SHP77 treated with DMSO at 0.1 percent for 48 hours (cell line): ENCODE results near the gene CYP26B1.

Source experiments
- DNase-seq: peaks from one replicate; lab custom pipeline; 2025; lab: John Stamatoyannopoulos, UW

Gene CYP26B1

DNA sequence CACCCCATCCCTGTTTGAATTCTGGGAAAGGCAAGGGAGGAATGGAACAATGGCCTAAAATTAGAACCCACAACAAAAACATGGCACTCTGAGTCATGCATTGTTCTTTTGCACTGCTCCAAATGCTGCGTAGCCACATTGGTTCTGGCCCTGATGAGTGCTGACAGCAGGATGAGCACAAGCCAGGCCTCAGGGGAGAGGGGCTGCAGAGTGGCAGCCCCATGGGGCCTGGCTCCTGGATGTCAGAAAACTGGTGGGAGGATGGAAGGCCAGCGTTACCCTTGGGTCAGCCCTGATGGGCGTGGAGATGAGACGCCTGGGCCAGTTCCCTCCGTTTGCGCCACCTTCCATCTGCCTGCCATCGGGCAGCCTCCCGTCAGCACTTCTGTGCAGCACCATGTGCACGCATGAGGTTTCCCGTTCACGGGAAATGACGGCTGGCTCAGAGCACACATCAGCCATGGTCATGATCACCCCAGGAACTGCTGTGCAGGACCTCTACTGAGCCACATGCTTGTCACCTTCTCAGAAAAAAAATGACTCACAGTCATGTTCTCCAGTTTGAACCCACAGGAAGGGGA is 65.6 kb downstream of the CYP26B1 start:
- no peak for DNase-seq

DNA sequence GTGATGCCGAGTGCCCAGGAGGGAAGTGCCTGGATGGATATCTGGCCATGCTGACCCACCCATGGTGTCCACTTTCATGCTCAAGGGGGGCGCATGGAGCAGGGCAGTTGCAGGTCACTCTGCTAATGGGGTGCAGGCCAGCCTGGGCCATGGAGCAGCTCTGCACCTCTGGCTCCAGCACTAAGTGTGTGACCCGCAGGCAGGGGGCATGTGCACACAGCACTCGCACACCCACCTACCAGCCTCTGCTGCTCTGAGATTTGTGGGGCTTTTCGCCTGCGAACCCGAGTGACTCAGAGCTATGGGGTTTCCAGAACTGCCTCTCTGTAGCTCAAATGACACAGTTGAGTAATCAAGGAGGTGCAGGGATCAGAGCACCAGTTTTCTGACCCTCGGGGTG is 66.2 kb downstream of the CYP26B1 start:
- DNase-seq = no peak

DNA sequence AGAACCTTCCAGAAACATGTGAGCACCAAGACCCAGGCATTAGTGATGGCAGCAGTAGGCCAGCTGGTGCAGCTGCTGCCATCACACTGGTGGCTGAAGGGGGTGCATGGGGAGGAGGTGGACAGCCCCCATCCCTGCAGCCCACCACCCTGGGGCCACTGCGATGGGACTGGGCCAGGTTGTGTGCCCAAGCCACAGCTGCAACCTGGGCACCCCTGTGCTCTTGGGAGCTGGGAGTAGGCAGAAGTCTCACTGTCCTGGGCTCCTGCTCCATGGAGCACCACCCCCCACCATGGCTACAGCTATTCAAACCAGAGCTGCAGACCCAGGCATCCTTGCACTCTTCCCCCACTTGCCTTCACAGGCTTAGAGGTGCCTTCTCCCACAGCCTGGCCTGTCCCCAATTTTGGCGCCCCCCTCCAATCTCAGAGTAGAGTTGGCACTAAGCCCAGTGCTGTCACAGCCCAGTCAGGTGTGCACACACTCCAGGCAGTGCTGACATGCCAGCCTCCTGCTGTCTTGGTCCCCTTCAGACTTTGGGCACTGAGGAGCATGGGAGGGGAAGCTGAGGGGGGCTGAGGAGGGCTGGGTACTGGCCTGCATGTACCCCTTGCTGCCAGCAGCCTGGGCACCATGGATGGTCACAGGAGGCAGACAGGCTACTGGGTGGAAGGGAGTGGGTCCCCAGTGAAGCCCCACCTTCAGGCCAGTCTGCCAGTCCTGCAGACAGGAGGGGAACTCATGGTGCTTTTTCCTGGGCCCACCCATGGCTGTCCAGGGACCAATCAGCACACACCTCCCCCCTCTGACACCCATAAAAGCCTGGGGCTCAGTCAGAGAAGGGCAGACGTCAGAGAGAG is 67.1 kb downstream of the CYP26B1 start:
- DNase-seq = no peak
